Osteoblast (primary cell): ENCODE results near the gene SKIC2. TPM values are rescaled to one million over a fixed set of nuclear protein-coding genes. Genes with fewer than 3 reads are reported as not detected.
A peak's percentile ranks its signal among the peaks of the same experiment; 100 is the strongest.
"Not testable (repeated sequence)": the region's sequence is repeated elsewhere in the genome, so short reads cannot be mapped to it uniquely, and the experiment has no call there.

Source experiments
- DNase-seq: peaks from one replicate; pipeline ENCODE4 v3.0.0; 2011; ENCODE audit warnings: low spot score, mixed read lengths; ENCODE audit not compliant: insufficient read length; ENCODE audit errors: missing footprints
- H2AFZ ChIP-seq: 2 replicates; pipeline ENCODE4 v1.6.0; 2011; ENCODE audit warnings: mild to moderate bottlenecking, low read length
- H3K27ac ChIP-seq: 2 replicates; pipeline ENCODE4 v1.5.1; 2011; ENCODE audit warnings: mild to moderate bottlenecking, low read depth, low read length, moderate library complexity
- H3K27me3 ChIP-seq: 2 replicates; pipeline ENCODE4 v1.6.0; 2012; ENCODE audit warnings: mild to moderate bottlenecking, control low read depth, inconsistent platforms, low read length, moderate library complexity; ENCODE audit not compliant: insufficient read depth
- H3K36me3 ChIP-seq: 2 replicates; pipeline ENCODE4 v1.5.1; 2011; ENCODE audit warnings: mild to moderate bottlenecking, low read length, control low read depth, moderate library complexity; ENCODE audit not compliant: insufficient read depth
- H3K4me1 ChIP-seq: 2 replicates; pipeline ENCODE4 v1.5.1; 2011; ENCODE audit warnings: mild to moderate bottlenecking, low read length, control low read depth, moderate library complexity; ENCODE audit not compliant: insufficient read depth
- H3K4me2 ChIP-seq: 2 replicates; pipeline ENCODE4 v1.6.0; 2011; ENCODE audit warnings: mild to moderate bottlenecking, low read length; ENCODE audit not compliant: insufficient read depth
- H3K4me3 ChIP-seq: fragments of 200-600 bp; sonication (generic); 3 replicates; pipeline ENCODE4 v1.5.1; 2012; ENCODE audit warnings: mild to moderate bottlenecking, low read length, inconsistent platforms; ENCODE audit not compliant: insufficient read depth
- H3K79me2 ChIP-seq: 2 replicates; pipeline ENCODE4 v1.6.0; 2012; ENCODE audit warnings: mild to moderate bottlenecking, low read length, control low read depth, inconsistent platforms; ENCODE audit not compliant: insufficient read depth
- H3K9me3 ChIP-seq: 2 replicates; pipeline ENCODE4 v1.5.1; 2011; ENCODE audit warnings: low read depth, low read length, control low read depth
- H4K20me1 ChIP-seq: 2 replicates; pipeline ENCODE4 v1.6.0; 2012; ENCODE audit warnings: mild to moderate bottlenecking, low read length, control low read depth; ENCODE audit not compliant: insufficient read depth
- CTCF ChIP-seq: IDR thresholded peaks from 2 replicates; pipeline ENCODE4 v1.5.1; 2011; ENCODE audit warnings: mild to moderate bottlenecking, low read depth, low read length, moderate library complexity; ENCODE audit errors: extremely low read depth
- total RNA-seq: library from RNA; depleted of rRNA; stranded (reverse); fragments of >200 nt; gene quantifications from 2 replicates; pipeline ENCODE4 v1.2.3, GENCODE V29; 2012

Gene SKIC2
- total RNA-seq: 42.0 and 46.0 TPM in 2 replicates

- peak within 1 kb of the TSS; percentile 97 for H3K4me2 ChIP-seq
- peak within 1 kb of the TSS; percentile 100 for H3K4me3 ChIP-seq
- no peaks in the 10 kb centered on the region for H3K9me3 ChIP-seq
- peaks cover 50% of the 10 kb centered on the region for H3K79me2 ChIP-seq
- H3K27ac ChIP-seq: peak within 1 kb of the TSS; percentile 93
- H2AFZ ChIP-seq: peak within 1 kb of the TSS; percentile 98
- peak; percentile 100 for DNase-seq
- peaks cover 17% of the 10 kb centered on the region for H3K4me1 ChIP-seq
- no peaks in the 10 kb centered on the region for H4K20me1 ChIP-seq
- no peak for TF ChIP-seq CTCF
- H3K27me3 ChIP-seq: no peaks in the 10 kb centered on the region
- H3K36me3 ChIP-seq: peaks cover 66% of the 10 kb centered on the region
Measured at GRCh38 chr6:31958741-31959739, at the start of gene SKIC2, which contains the start of gene NELFE. Gene SKIC2 (plus strand): TSS chr6:31959175. CDS start chr6:31959193, 18 bp downstream. Gene NELFE (minus strand): TSS chr6:31958971. CDS start chr6:31958446, 525 bp downstream.

GRCh38 chr6:31909298-31909697 lies 49.7 kb upstream of the SKIC2 start:
- DNase-seq, H3K79me2 ChIP-seq, H3K27ac ChIP-seq, H3K4me2 ChIP-seq, H3K4me3 ChIP-seq, H3K9me3 ChIP-seq, H4K20me1 ChIP-seq, H3K36me3 ChIP-seq, H2AFZ ChIP-seq, H3K27me3 ChIP-seq: not testable (repeated sequence)
- peaks cover 26% of the 10 kb centered on the region for H3K4me1 ChIP-seq

GRCh38 chr6:31911826-31912585 lies 47.0 kb upstream of the SKIC2 start:
- no peak overlapping the region for H3K4me2 ChIP-seq
- TF ChIP-seq CTCF: no peak
- no peak overlapping the region for H2AFZ ChIP-seq
- no peaks in the 10 kb centered on the region for H3K79me2 ChIP-seq
- H3K4me3 ChIP-seq: no peak overlapping the region
- H4K20me1 ChIP-seq: no peaks in the 10 kb centered on the region
- no peak overlapping the region for H3K27ac ChIP-seq
- no peaks in the 10 kb centered on the region for H3K36me3 ChIP-seq
- H3K9me3 ChIP-seq: no peaks in the 10 kb centered on the region
- no peak for DNase-seq
- H3K27me3 ChIP-seq: no peaks in the 10 kb centered on the region
- H3K4me1 ChIP-seq: peaks cover 25% of the 10 kb centered on the region

- Histone ChIP-seq H3K27me3 (no peaks in the 10 kb centered on the region), H4K20me1 (no peaks in the 10 kb centered on the region), H3K4me2 (no peak overlapping the region), H3K4me1 (peaks cover 8% of the 10 kb centered on the region), H3K79me2 (no peaks in the 10 kb centered on the region), H3K36me3 (no peaks in the 10 kb centered on the region), H3K27ac (no peak overlapping the region), H3K9me3 (no peaks in the 10 kb centered on the region), H3K4me3 (no peak overlapping the region), H2AFZ (no peak overlapping the region)
- no peak for TF ChIP-seq CTCF
- DNase-seq: no peak
Measured at GRCh38 chr6:31915351-31915750, 43.6 kb upstream of the SKIC2 start.
